Activated T-helper 1 cell treated with anti-CD3 and anti-CD28 coated beads, Interleukin-12 subunit alpha, Interleukin-12 subunit beta, Interleukin-2, Interleukin-4 antibody, amounts not matched to agents 30 ng/mL and 10 ng/mL and 1 ng/mL, durations not matched to agents 14 hours and 24 hours and 36 hours (primary cell): ENCODE measurements around the gene FADD. TPM values are rescaled to one million over a fixed set of nuclear protein-coding genes. Genes with fewer than 3 reads are reported as not detected.
A peak's percentile ranks its signal among the peaks of the same experiment; 100 is the strongest.

Experiments
- DNase-seq: peaks from one replicate; pipeline ENCODE4 v3.0.0; 2021; ENCODE audit warnings: low spot score
- H3K27ac Mint-ChIP-seq: one replicate; pipeline ENCODE4 v1.8.0; 2021; ENCODE audit warnings: mild to moderate bottlenecking, mixed read lengths
- H3K27me3 Mint-ChIP-seq: one replicate; pipeline ENCODE4 v1.8.0; 2022; ENCODE audit warnings: mild to moderate bottlenecking, moderate library complexity, mixed read lengths; ENCODE audit not compliant: insufficient read depth
- H3K36me3 Mint-ChIP-seq: one replicate; pipeline ENCODE4 v1.8.0; 2021; ENCODE audit warnings: low read depth, mixed read lengths
- H3K4me1 Mint-ChIP-seq: one replicate; pipeline ENCODE4 v1.8.0; 2021; ENCODE audit warnings: low read depth, mixed read lengths
- H3K4me3 Mint-ChIP-seq: one replicate; pipeline ENCODE4 v1.8.0; 2021; ENCODE audit warnings: mild to moderate bottlenecking, moderate library complexity, mixed read lengths
- H3K9me3 Mint-ChIP-seq: one replicate; pipeline ENCODE4 v1.8.0; 2021; ENCODE audit warnings: mixed read lengths
- intact Hi-C: fragments of 100-400 bp; cut with micrococcal nuclease; formaldehyde crosslinking; loops from one replicate; pipeline ENCODE4 v1.15.1; 2024
- total RNA-seq: library from RNA; stranded (reverse); gene quantifications from 2 replicates; pipeline ENCODE4 v1.2.3, GENCODE V29; 2022

FADD gene
- 47.9 and 51.8 TPM in 2 replicates for total RNA-seq

- peaks cover 9% of the 10 kb centered on the region for H3K27me3 Mint-ChIP-seq
- H3K27ac Mint-ChIP-seq = peak within 1 kb of the TSS; percentile 99
These were observed at the start of gene FADD for GRCh38 chr11:70202920-70203750. TSS of gene FADD (plus strand) at chr11:70203296. CDS start at chr11:70203460, 164 bp downstream.

GRCh38 chr11:70155386-70155785 is 47.7 kb upstream of the FADD start:
- no peak for DNase-seq
- H3K9me3 Mint-ChIP-seq = no peaks in the 10 kb centered on the region
- intact Hi-C loops = no loop called here
- peaks cover 1% of the 10 kb centered on the region for H3K27me3 Mint-ChIP-seq
- H3K36me3 Mint-ChIP-seq = no peaks in the 10 kb centered on the region
- H3K4me1 Mint-ChIP-seq = no peaks in the 10 kb centered on the region
- no peak overlapping the region for H3K4me3 Mint-ChIP-seq
- H3K27ac Mint-ChIP-seq = no peak overlapping the region

More at GRCh38 chr11:70202920-70203750, at the start of gene FADD:
- intact Hi-C loops = loop anchor here (1.0 to 5.0 kb wide), 8 partner anchors 67 to 1249 kb away; partner anchors contain the start of genes LTO1, NADSYN1, PPFIA1 and TPCN2
- Mint-ChIP-seq H3K4me1 (peaks cover 37% of the 10 kb centered on the region), H3K9me3 (no peaks in the 10 kb centered on the region), H3K4me3 (peak within 1 kb of the TSS; percentile 99), H3K36me3 (peaks cover 33% of the 10 kb centered on the region)
- DNase-seq = peak; percentile 89

- H3K27ac Mint-ChIP-seq = no peak overlapping the region
- H3K4me1 Mint-ChIP-seq = no peaks in the 10 kb centered on the region
- DNase-seq = no peak
- intact Hi-C loops = no loop called here
- no peak overlapping the region for H3K4me3 Mint-ChIP-seq
- H3K9me3 Mint-ChIP-seq = no peaks in the 10 kb centered on the region
- H3K36me3 Mint-ChIP-seq = no peaks in the 10 kb centered on the region
- peaks cover 1% of the 10 kb centered on the region for H3K27me3 Mint-ChIP-seq
These were observed 46.6 kb upstream of the FADD start for GRCh38 chr11:70156291-70157037.

- Mint-ChIP-seq H3K27me3 (peaks cover 1% of the 10 kb centered on the region), H3K4me1 (no peaks in the 10 kb centered on the region), H3K27ac (no peak overlapping the region), H3K4me3 (no peak overlapping the region), H3K36me3 (no peaks in the 10 kb centered on the region), H3K9me3 (no peaks in the 10 kb centered on the region)
- no peak for DNase-seq
- intact Hi-C loops = no loop called here
These were observed 44.9 kb upstream of the FADD start for GRCh38 chr11:70158201-70158600.

- peaks cover 1% of the 10 kb centered on the region for H3K27me3 Mint-ChIP-seq
- no peaks in the 10 kb centered on the region for H3K36me3 Mint-ChIP-seq
- no peak overlapping the region for H3K27ac Mint-ChIP-seq
- H3K9me3 Mint-ChIP-seq = no peaks in the 10 kb centered on the region
- H3K4me3 Mint-ChIP-seq = no peak overlapping the region
- no peaks in the 10 kb centered on the region for H3K4me1 Mint-ChIP-seq
- no peak for DNase-seq
- intact Hi-C loops = no loop called here
These were observed 44.2 kb upstream of the FADD start for GRCh38 chr11:70158757-70159389.

- Mint-ChIP-seq H3K9me3 (no peaks in the 10 kb centered on the region), H3K4me3 (no peak overlapping the region), H3K27ac (no peak overlapping the region), H3K36me3 (no peaks in the 10 kb centered on the region), H3K27me3 (peaks cover 1% of the 10 kb centered on the region), H3K4me1 (no peaks in the 10 kb centered on the region)
- no peak for DNase-seq
- intact Hi-C loops = no loop called here
These were observed 43.2 kb upstream of the FADD start for GRCh38 chr11:70159627-70160570.

GRCh38 chr11:70161043-70161625 is 42.0 kb upstream of the FADD start:
- intact Hi-C loops = no loop called here
- DNase-seq = no peak
- Mint-ChIP-seq H3K27ac (no peak overlapping the region), H3K36me3 (no peaks in the 10 kb centered on the region), H3K9me3 (no peaks in the 10 kb centered on the region), H3K4me1 (no peaks in the 10 kb centered on the region), H3K27me3 (peaks cover 1% of the 10 kb centered on the region), H3K4me3 (no peak overlapping the region)

GRCh38 chr11:70164705-70165104 is 38.4 kb upstream of the FADD start:
- DNase-seq = no peak
- intact Hi-C loops = no loop called here
- no peak overlapping the region for H3K4me3 Mint-ChIP-seq
- no peaks in the 10 kb centered on the region for H3K27me3 Mint-ChIP-seq
- no peaks in the 10 kb centered on the region for H3K9me3 Mint-ChIP-seq
- H3K4me1 Mint-ChIP-seq = no peaks in the 10 kb centered on the region
- H3K27ac Mint-ChIP-seq = no peak overlapping the region
- no peaks in the 10 kb centered on the region for H3K36me3 Mint-ChIP-seq

GRCh38 chr11:70167120-70167519 is 36.0 kb upstream of the FADD start:
- H3K36me3 Mint-ChIP-seq = no peaks in the 10 kb centered on the region
- no peak for DNase-seq
- no peaks in the 10 kb centered on the region for H3K27me3 Mint-ChIP-seq
- no peak overlapping the region for H3K27ac Mint-ChIP-seq
- no peak overlapping the region for H3K4me3 Mint-ChIP-seq
- no peaks in the 10 kb centered on the region for H3K9me3 Mint-ChIP-seq
- H3K4me1 Mint-ChIP-seq = no peaks in the 10 kb centered on the region
- intact Hi-C loops = no loop called here

GRCh38 chr11:70167723-70168404 is 35.2 kb upstream of the FADD start:
- intact Hi-C loops = no loop called here
- H3K4me1 Mint-ChIP-seq = no peaks in the 10 kb centered on the region
- no peak overlapping the region for H3K27ac Mint-ChIP-seq
- H3K36me3 Mint-ChIP-seq = no peaks in the 10 kb centered on the region
- H3K9me3 Mint-ChIP-seq = no peaks in the 10 kb centered on the region
- H3K4me3 Mint-ChIP-seq = no peak overlapping the region
- H3K27me3 Mint-ChIP-seq = no peaks in the 10 kb centered on the region
- no peak for DNase-seq

GRCh38 chr11:70168405-70168754 is 34.7 kb upstream of the FADD start:
- no peaks in the 10 kb centered on the region for H3K4me1 Mint-ChIP-seq
- no peaks in the 10 kb centered on the region for H3K36me3 Mint-ChIP-seq
- H3K27me3 Mint-ChIP-seq = no peaks in the 10 kb centered on the region
- intact Hi-C loops = no loop called here
- H3K9me3 Mint-ChIP-seq = no peaks in the 10 kb centered on the region
- H3K4me3 Mint-ChIP-seq = no peak overlapping the region
- no peak overlapping the region for H3K27ac Mint-ChIP-seq
- DNase-seq = no peak
